Large intestine (tissue), 3 donors: ENCODE results near the gene DNAJC12. TPM values are rescaled to one million over a fixed set of nuclear protein-coding genes. Genes with fewer than 3 reads are reported as not detected.
A peak's percentile ranks its signal among the peaks of the same experiment; 100 is the strongest.
"Not testable (repeated sequence)": the region's sequence is repeated elsewhere in the genome, so short reads cannot be mapped to it uniquely, and the experiment has no call there.

Experiments used
- DNase-seq, 2 donors: peaks; one replicate each; pipeline versions ENCODE4 v3.0.0 to v3.0.0-alpha.2; 2013
- H3K27ac ChIP-seq: one replicate; pipeline ENCODE4 v1.5.1; 2013; ENCODE audit warnings: low read length
- H3K27me3 ChIP-seq: 2 replicates; pipeline ENCODE4 v1.6.1; 2013; ENCODE audit warnings: low read length; ENCODE audit not compliant: control insufficient read depth, insufficient read depth
- H3K36me3 ChIP-seq: 2 replicates; pipeline ENCODE4 v1.6.1; 2013; ENCODE audit warnings: low read length; ENCODE audit not compliant: control insufficient read depth, insufficient read depth
- H3K4me1 ChIP-seq: one replicate; pipeline ENCODE4 v1.6.1; 2013; ENCODE audit warnings: low read length; ENCODE audit not compliant: control insufficient read depth, insufficient read depth
- H3K4me3 ChIP-seq: one replicate; pipeline ENCODE4 v1.5.1; 2013; ENCODE audit warnings: low read length
- H3K9me3 ChIP-seq: one replicate; pipeline ENCODE4 v1.6.1; 2013; ENCODE audit warnings: mild to moderate bottlenecking, low read depth, low read length, moderate library complexity; ENCODE audit not compliant: control insufficient read depth
- WGBS: methylation state at CpG from one replicate; pipeline ENCODE4 v1.1.5; 2013; ENCODE audit warnings: low lambda C conversion rate; ENCODE audit not compliant: insufficient coverage; 5-methylcytosine and 5-hydroxymethylcytosine counted together
- polyA plus RNA-seq: library from polyadenylated mRNA; unstranded; fragments of 120-200 nt; gene quantifications from one replicate; pipeline ENCODE4 v1.2.1, GENCODE V29; 2013

DNAJC12 gene
- polyA plus RNA-seq, 1 donor, result 10.4 TPM

GRCh38 chr10:67764012-67764822, 73.8 kb downstream of the DNAJC12 start:
- Histone ChIP-seq H3K4me1 (peaks cover 4% of the 10 kb centered on the region), H3K4me3 (peak overlapping the region; percentile 70), H3K27me3 (no peaks in the 10 kb centered on the region), H3K9me3 (no peaks in the 10 kb centered on the region), H3K27ac (peak overlapping the region; percentile 82), H3K36me3 (no peaks in the 10 kb centered on the region)
- no CpG with 5 or more reads among the region's 56 CpGs for WGBS
- DNase-seq, result peak; percentile 94 to 98

- Histone ChIP-seq H3K27ac (peak overlapping the region; percentile 82), H3K9me3 (no peaks in the 10 kb centered on the region), H3K4me3 (peak overlapping the region; percentile 70), H3K36me3 (no peaks in the 10 kb centered on the region), H3K4me1 (peaks cover 4% of the 10 kb centered on the region), H3K27me3 (no peaks in the 10 kb centered on the region)
- peak; percentile 66 to 79 for DNase-seq
- WGBS, result no CpG with 5 or more reads among the region's 22 CpGs
These were observed 74.4 kb downstream of the DNAJC12 start for GRCh38 chr10:67763499-67764011.

GRCh38 chr10:67762567-67762966, 75.4 kb downstream of the DNAJC12 start:
- not testable (repeated sequence) for H3K27ac ChIP-seq, H3K4me1 ChIP-seq, H3K27me3 ChIP-seq, H3K36me3 ChIP-seq, DNase-seq, H3K9me3 ChIP-seq, H3K4me3 ChIP-seq
- 50% methylated on average over 1 of the region's 9 CpGs for WGBS

DNA sequence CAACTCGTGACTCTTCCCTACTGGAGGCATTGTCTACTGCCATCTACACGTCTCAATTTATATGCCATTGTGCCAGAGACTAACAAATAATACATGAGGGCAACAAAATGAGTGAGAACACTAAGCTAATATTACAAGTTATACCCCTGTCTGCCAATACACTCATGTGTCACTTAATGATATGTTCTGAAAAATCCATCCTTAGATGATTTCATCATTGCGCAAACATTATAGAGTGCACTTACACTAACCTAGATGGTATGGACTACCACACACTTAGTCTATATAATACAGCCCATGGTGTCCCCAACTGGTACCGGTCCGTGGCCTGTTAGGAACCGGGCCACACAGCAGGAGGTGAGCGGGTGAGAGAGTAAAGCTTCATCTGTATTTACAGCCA, 77.7 kb downstream of the DNAJC12 start:
- WGBS, result no CpG with 5 or more reads among the region's 7 CpGs
- no peak overlapping the region for H3K27ac ChIP-seq

More for the DNA sequence above, 77.7 kb downstream of the DNAJC12 start:
- no peaks in the 10 kb centered on the region for H3K36me3 ChIP-seq
- peaks cover 4% of the 10 kb centered on the region for H3K4me1 ChIP-seq
- no peak for DNase-seq
- no peaks in the 10 kb centered on the region for H3K27me3 ChIP-seq
- no peak overlapping the region for H3K4me3 ChIP-seq
- no peaks in the 10 kb centered on the region for H3K9me3 ChIP-seq

Other genes with a start within 250 kb of the DNAJC12 start
- 2.3 TPM for gene CTNNA3, start 142.0 kb downstream of the DNAJC12 start, polyA plus RNA-seq
- gene SIRT1, start 46.5 kb upstream of the DNAJC12 start, polyA plus RNA-seq, result 20.6 TPM
- 43.0 TPM for gene HERC4, start 237.1 kb upstream of the DNAJC12 start, polyA plus RNA-seq